CD4-positive, alpha-beta T cell treated with Interferon gamma for 1 hour (primary cell): ENCODE results near the gene ADGRV1.

Experiments
- DNase-seq: peaks from one replicate; pipeline ENCODE4 v3.0.0-alpha.2; 2020

The ADGRV1 gene

GRCh38 chr5:90881626-90882150 is 323.1 kb downstream of the ADGRV1 start:
- DNase-seq: no peak

GRCh38 chr5:90882448-90882847 is 323.9 kb downstream of the ADGRV1 start:
- no peak for DNase-seq

- DNase-seq: no peak
Observed at GRCh38 chr5:90885180-90885868, 326.7 kb downstream of the ADGRV1 start.

GRCh38 chr5:90886381-90886780 is 327.8 kb downstream of the ADGRV1 start:
- DNase-seq: no peak

GRCh38 chr5:90888511-90889324 is 330.1 kb downstream of the ADGRV1 start:
- DNase-seq: no peak

GRCh38 chr5:90889325-90889600 is 330.7 kb downstream of the ADGRV1 start:
- no peak for DNase-seq

GRCh38 chr5:90890180-90890579 is 331.6 kb downstream of the ADGRV1 start:
- no peak for DNase-seq

DNA sequence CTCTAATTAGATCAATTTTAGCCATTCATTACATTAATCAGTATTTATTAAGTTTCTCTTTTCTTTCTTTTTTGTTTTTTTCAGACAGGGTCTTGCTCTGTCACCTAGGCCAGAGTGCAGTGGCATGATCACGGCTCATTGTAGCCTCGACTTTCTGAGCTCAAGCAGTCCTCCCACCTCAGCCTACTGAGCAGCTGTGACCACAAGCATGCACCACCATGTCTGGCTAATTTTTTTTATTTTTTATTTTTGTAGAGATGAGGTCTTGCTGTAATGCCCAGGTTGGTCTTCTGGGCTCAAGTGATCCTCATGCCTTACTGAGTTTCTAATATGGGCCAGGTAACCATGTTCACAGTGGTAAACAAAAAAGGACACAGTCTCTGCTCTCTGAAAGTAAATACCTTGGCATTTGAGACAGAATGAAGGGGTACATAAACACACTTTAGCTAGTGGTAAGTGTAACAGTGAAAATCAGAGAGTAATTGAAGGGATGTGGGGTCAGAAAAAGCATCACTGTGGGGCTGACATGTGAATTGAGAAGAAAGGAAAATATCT is 336.3 kb downstream of the ADGRV1 start:
- no peak for DNase-seq

DNA sequence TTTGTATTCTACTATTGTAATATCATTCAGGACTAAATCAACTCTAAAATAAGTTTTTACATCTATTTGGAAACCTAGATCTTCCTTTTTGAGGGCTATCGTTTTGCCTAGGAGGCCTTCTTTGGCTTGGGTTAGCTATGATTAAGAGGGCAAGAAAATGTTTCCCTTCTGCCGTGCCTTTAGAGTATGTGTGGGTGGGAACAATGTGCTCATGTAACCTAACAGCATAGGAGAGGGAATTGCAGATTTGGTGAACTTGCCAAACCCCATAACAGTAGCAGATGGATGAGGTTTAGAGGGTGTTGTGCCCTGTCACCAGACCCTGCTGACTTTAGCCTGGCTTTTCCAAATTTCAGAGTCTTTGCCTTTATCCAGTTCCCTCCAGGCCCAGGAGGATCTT is 339.0 kb downstream of the ADGRV1 start:
- DNase-seq: no peak

DNA sequence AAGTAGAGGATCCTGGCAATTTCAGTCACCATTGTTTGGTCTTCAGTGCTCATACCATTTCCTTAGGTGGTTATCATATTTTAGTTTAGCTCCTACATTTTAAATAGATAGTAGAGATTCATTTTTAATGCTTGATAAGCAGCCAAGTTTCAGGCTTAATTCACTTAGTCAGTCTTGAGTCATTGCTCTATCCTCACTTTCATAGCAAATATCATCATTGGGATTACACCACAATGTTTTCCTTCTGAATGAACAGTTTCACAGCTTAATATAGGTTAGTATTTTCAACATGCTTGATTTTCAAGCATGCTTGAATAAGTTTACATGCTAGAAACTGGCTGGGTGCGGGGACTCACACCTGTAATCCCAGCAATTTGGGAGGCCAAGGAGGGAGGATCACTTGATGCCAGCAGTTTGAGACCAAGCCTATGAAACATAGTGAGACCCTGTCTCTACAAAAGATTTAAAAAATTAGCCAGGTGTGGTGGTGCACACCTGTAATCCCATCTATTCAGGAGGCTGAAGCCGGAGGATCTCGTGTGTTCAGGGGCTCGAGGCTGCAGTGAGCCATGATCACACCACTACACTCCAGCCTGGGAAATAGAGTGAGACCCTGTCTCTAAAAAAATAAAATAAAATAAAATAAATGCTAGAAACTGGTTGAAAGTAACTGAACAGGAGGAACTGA is 339.9 kb downstream of the ADGRV1 start:
- no peak for DNase-seq

GRCh38 chr5:90899014-90899604 is 340.5 kb downstream of the ADGRV1 start:
- DNase-seq: no peak

GRCh38 chr5:90901261-90901660 is 342.7 kb downstream of the ADGRV1 start:
- DNase-seq: no peak

GRCh38 chr5:90902170-90902569 is 343.6 kb downstream of the ADGRV1 start:
- no peak for DNase-seq

DNA sequence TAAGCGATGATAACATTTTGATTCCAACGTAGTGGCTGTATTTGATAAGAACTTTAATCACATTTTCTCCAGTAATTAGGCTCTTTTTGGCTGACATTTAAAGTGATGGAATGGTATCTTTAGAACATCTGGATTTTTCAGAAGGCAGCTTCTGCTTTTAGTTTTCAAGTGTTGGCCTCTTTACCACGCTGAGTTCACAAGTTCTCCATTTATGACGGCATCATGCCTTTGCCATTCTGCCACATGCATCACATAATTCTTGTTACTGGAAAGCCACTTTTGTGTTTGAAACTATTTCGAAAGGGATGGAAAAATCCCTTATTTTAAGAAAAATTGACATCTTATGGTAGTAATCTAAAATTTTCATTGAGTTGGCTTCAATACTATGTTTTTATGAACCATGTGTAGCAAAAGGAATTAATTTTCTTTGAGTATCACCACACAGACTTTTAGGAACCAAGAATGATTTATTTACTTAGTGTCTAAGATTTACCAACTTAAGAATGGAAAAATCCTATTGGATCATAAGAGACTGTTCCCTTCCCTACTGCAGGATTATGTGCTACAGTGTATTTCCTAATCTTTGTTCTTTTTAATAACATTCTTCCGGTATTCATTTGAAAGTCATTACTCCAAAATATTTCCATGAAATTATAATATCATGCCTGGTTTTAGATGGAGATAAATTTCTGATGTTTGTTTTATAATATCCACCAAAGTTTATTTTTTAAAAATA is 344.2 kb downstream of the ADGRV1 start:
- DNase-seq: no peak

GRCh38 chr5:90909101-90909503 is 350.5 kb downstream of the ADGRV1 start:
- DNase-seq: no peak

- no peak for DNase-seq
Observed at GRCh38 chr5:90909940-90910339, 351.3 kb downstream of the ADGRV1 start.

DNA sequence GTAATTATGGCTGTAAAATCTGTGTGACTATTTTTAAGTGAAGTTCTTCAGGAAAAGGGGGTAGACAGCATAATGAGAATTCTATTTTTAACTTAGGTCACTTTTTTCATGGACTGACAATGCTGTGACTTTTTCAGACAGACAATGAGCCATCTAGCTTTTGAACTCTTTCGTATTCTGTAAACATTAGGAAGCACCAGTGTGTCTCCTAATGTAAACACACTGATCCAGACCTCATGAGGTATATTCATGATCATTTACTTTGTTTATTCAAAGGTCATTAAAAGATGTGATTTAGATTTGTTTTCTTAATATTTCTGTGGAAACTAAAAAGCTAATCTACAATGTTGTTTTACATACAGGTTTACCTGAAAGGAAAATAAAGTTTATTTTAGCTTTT is 352.6 kb downstream of the ADGRV1 start:
- no peak for DNase-seq

- DNase-seq: no peak
Observed at GRCh38 chr5:90912476-90912875, 353.9 kb downstream of the ADGRV1 start.

DNA sequence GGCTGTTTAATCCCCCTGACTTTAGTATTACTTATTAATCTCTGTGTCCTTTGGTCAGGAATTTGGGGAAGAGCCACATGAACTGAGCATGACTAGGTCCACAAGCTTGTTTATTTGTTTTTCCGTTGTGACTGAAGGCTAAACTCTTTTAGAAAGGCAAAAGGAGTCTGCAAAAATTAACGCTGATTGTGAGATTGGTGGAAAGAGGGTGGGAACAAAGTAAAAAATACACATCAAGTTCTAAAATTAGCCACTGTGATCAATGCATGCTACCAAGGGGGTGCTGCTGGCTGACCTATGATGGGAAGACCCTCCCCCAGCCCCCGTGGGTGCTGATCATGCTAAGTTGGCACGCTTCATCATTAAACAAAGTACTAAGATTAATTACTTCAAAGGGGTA is 356.8 kb downstream of the ADGRV1 start:
- DNase-seq: no peak

GRCh38 chr5:90916947-90917800 is 358.6 kb downstream of the ADGRV1 start:
- no peak for DNase-seq

GRCh38 chr5:90917928-90918668 is 359.5 kb downstream of the ADGRV1 start:
- no peak for DNase-seq
